Neuronal stem cell (in vitro differentiated cells): ENCODE measurements around the gene PTGER3.

ENCODE experiments used
- DNase-seq: peaks from one replicate; pipeline ENCODE4 v3.0.0-alpha.2; 2013; ENCODE audit warnings: low spot score
- H2AFZ ChIP-seq: one replicate; pipeline ENCODE4 v1.6.1; 2013; ENCODE audit warnings: mild to moderate bottlenecking, low read length, inconsistent platforms
- H2AK5ac ChIP-seq: 2 replicates; pipeline ENCODE4 v1.6.1; 2013; ENCODE audit warnings: low read depth, mild to moderate bottlenecking, inconsistent platforms, low read length, moderate library complexity, mixed read lengths
- H2BK120ac ChIP-seq: 2 replicates; pipeline ENCODE4 v1.6.1; 2013; ENCODE audit warnings: low read depth, mild to moderate bottlenecking, inconsistent platforms, low read length, moderate library complexity, mixed read lengths
- H2BK12ac ChIP-seq: one replicate; pipeline ENCODE4 v1.6.1; 2013; ENCODE audit warnings: low read length, inconsistent platforms
- H2BK15ac ChIP-seq: 2 replicates; pipeline ENCODE4 v1.6.1; 2013; ENCODE audit warnings: mild to moderate bottlenecking, low read length, inconsistent platforms, mixed read lengths
- H2BK5ac ChIP-seq: one replicate; pipeline ENCODE4 v1.6.1; 2013; ENCODE audit warnings: inconsistent platforms, mild to moderate bottlenecking, low read length, moderate library complexity
- H3K14ac ChIP-seq: one replicate; pipeline ENCODE4 v1.6.1; 2013; ENCODE audit warnings: low read length, inconsistent platforms
- H3K18ac ChIP-seq: 2 replicates; pipeline ENCODE4 v1.6.1; 2013; ENCODE audit warnings: low read length, inconsistent platforms
- H3K23ac ChIP-seq: 2 replicates; pipeline ENCODE4 v1.6.1; 2013; ENCODE audit warnings: low read depth, mild to moderate bottlenecking, mixed read lengths, low read length, inconsistent platforms; ENCODE audit not compliant: poor library complexity
- H3K27ac ChIP-seq: replicated peaks from 3 replicates; pipeline ENCODE4 v1.5.1; 2013; ENCODE audit warnings: low read length, inconsistent platforms
- H3K27me3 ChIP-seq, 3 experiments: 2 replicates each; pipeline ENCODE4 v1.6.1; 2013; ENCODE audit warnings: low read length in 3 of 3, mild to moderate bottlenecking in 2 of 3, inconsistent platforms in 1 of 3, low read depth in 1 of 3, mixed read lengths in 1 of 3, moderate library complexity in 1 of 3; ENCODE audit not compliant: control insufficient read depth in 3 of 3, insufficient read depth in 3 of 3
- H3K36me3 ChIP-seq, 2 donors: replicated peaks in 1 of 2; 2 replicates each; pipeline ENCODE4 v1.6.1; 2013; ENCODE audit warnings: low read length in 2 of 2; ENCODE audit not compliant: control insufficient read depth in 2 of 2, insufficient read depth in 2 of 2
- H3K4ac ChIP-seq: 2 replicates; pipeline ENCODE4 v1.6.1; 2013; ENCODE audit warnings: inconsistent platforms, mild to moderate bottlenecking, low read length, moderate library complexity
- H3K4me1 ChIP-seq, 2 donors: 1 replicate in 1 of 2; 2 replicates in 1 of 2; pipeline ENCODE4 v1.6.1; 2013; ENCODE audit warnings: low read length in 2 of 2, low read depth in 1 of 2; ENCODE audit not compliant: control insufficient read depth in 2 of 2, insufficient read depth in 1 of 2
- H3K4me2 ChIP-seq: one replicate; pipeline ENCODE4 v1.6.1; 2013; ENCODE audit warnings: mild to moderate bottlenecking, low read length, inconsistent platforms; ENCODE audit not compliant: insufficient read depth, poor library complexity, severe bottlenecking
- H3K4me3 ChIP-seq, 2 donors: 2 replicates each; pipeline ENCODE4 v1.5.1; 2013; ENCODE audit warnings: low read length in 2 of 2, mild to moderate bottlenecking in 2 of 2, inconsistent platforms in 1 of 2, moderate library complexity in 1 of 2
- H3K79me1 ChIP-seq: one replicate; pipeline ENCODE4 v1.6.1; 2013; ENCODE audit warnings: low read depth, mild to moderate bottlenecking, inconsistent platforms, low read length, moderate library complexity
- H3K9ac ChIP-seq: one replicate; pipeline ENCODE4 v1.6.1; 2013; ENCODE audit warnings: mild to moderate bottlenecking, low read depth, low read length, inconsistent platforms; ENCODE audit not compliant: poor library complexity
- H3K9me3 ChIP-seq, 2 donors: replicated peaks in 1 of 2; 2 replicates each; pipeline versions ENCODE3 to v1.6.1; 2013; ENCODE audit warnings: low read length in 2 of 2, mild to moderate bottlenecking in 2 of 2, inconsistent platforms in 1 of 2, low read depth in 1 of 2, mixed read lengths in 1 of 2, moderate library complexity in 1 of 2; ENCODE audit not compliant: control insufficient read depth in 2 of 2, insufficient read depth in 1 of 2
- H4K8ac ChIP-seq: one replicate; pipeline ENCODE4 v1.6.1; 2013; ENCODE audit warnings: low read depth, mild to moderate bottlenecking, inconsistent platforms, low read length, moderate library complexity
- H4K91ac ChIP-seq: one replicate; pipeline ENCODE4 v1.6.1; 2013; ENCODE audit warnings: low read length, low read depth, mild to moderate bottlenecking, inconsistent platforms; ENCODE audit not compliant: poor library complexity
- WGBS, 2 donors: extraction: QIAGEN DNeasy Blood & Tissue Kit; methylation state at CpG; one replicate each; pipeline ENCODE4 v1.1.7; 2013; ENCODE audit warnings: missing lambda C conversion rate in 2 of 2, mixed read lengths in 1 of 2; ENCODE audit not compliant: insufficient read length in 2 of 2, insufficient replicate concordance in 1 of 2; ENCODE audit errors: extremely low coverage in 2 of 2; 5-methylcytosine and 5-hydroxymethylcytosine counted together

The PTGER3 gene

DNA sequence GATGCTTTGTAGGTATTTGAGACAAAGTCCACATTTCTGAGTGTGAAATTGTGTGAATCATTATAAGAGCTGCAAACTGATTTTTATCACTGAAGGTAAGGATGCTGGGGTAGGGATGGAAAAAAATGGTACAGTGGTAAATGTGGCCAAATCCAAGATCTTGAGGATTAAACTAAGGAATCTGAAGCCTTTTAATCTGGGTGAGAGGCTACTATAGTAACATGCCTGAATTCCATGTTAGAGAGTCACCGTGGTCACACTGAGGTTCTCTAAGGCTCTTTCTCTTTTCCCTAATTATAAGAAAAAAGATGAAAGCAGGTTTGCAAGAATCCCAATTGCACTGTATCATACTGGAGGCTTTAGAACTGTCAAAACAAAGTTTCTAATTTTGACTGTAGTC, 17.6 kb downstream of the PTGER3 start:
- Histone ChIP-seq H2BK15ac (no peak overlapping the region), H3K79me1 (no peaks in the 10 kb centered on the region), H3K4me2 (no peak overlapping the region), H3K9ac (no peak overlapping the region), H2AK5ac (no peak overlapping the region), H2AFZ (no peak overlapping the region), H3K14ac (no peak overlapping the region), H3K9me3 (no peaks in the 10 kb centered on the region), H3K18ac (no peak overlapping the region), H3K36me3 (no peaks in the 10 kb centered on the region), H4K91ac (no peak overlapping the region), H3K4ac (no peak overlapping the region), H3K4me1 (no peaks in the 10 kb centered on the region), H3K4me3 (no peak overlapping the region), H2BK120ac (no peak overlapping the region), H2BK5ac (no peak overlapping the region), H4K8ac (no peak overlapping the region), H3K23ac (no peak overlapping the region), H3K27ac (no peak overlapping the region), H3K27me3 (no peaks in the 10 kb centered on the region), H2BK12ac (no peak overlapping the region)
- no peak for DNase-seq
- no CpG with 5 or more reads among the region's 1 CpG for WGBS, 2 donors

- Histone ChIP-seq H3K36me3 (no peaks in the 10 kb centered on the region), H3K4me1 (no peaks in the 10 kb centered on the region), H3K9me3 (no peaks in the 10 kb centered on the region), H4K8ac (no peak overlapping the region), H3K4ac (no peak overlapping the region), H3K14ac (no peak overlapping the region), H3K27ac (no peak overlapping the region), H3K4me2 (no peak overlapping the region), H2AFZ (no peak overlapping the region), H3K79me1 (no peaks in the 10 kb centered on the region), H3K27me3 (no peaks in the 10 kb centered on the region), H2AK5ac (no peak overlapping the region), H3K18ac (no peak overlapping the region), H3K9ac (no peak overlapping the region), H2BK15ac (no peak overlapping the region), H2BK5ac (no peak overlapping the region), H2BK12ac (no peak overlapping the region), H3K23ac (no peak overlapping the region), H2BK120ac (no peak overlapping the region), H3K4me3 (no peak overlapping the region), H4K91ac (no peak overlapping the region)
- no peak for DNase-seq
- no CpG with 5 or more reads among the region's 1 CpG for WGBS, 2 donors
Observed at GRCh38 chr1:71028981-71029380, 18.6 kb downstream of the PTGER3 start.

- Histone ChIP-seq H2BK15ac (no peak overlapping the region), H2BK120ac (no peak overlapping the region), H3K4me3 (no peak overlapping the region), H2AFZ (no peak overlapping the region), H3K27me3 (no peaks in the 10 kb centered on the region), H2BK12ac (no peak overlapping the region), H3K4me1 (no peaks in the 10 kb centered on the region), H4K91ac (no peak overlapping the region), H3K9ac (no peak overlapping the region), H3K4ac (no peak overlapping the region), H3K4me2 (no peak overlapping the region), H3K36me3 (no peaks in the 10 kb centered on the region), H2AK5ac (no peak overlapping the region), H3K9me3 (no peaks in the 10 kb centered on the region), H3K23ac (no peak overlapping the region), H3K27ac (no peak overlapping the region), H3K18ac (no peak overlapping the region), H2BK5ac (no peak overlapping the region), H3K14ac (no peak overlapping the region), H3K79me1 (no peaks in the 10 kb centered on the region), H4K8ac (no peak overlapping the region)
- no CpG with 5 or more reads among the region's 7 CpGs for WGBS, 2 donors
- DNase-seq = no peak
Observed at GRCh38 chr1:71027991-71028390, 19.6 kb downstream of the PTGER3 start.

DNA sequence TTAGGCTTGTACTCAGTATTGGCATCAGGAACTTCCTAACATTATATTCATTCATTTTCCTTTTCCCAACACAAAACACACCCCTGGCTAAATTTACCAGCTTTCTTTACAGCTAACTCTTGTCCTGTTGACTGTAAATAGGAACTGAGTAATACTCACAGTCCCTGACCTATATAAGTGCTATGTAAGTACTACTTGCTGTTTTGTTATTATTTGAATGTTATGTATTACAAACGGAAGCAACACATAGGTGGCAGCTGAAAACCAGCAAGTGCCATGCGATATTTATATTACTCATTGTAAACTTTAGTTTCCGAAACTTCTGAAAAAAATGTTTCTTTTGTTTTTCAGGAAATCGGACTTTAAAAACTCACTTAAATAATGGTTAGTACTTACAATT, 21.5 kb downstream of the PTGER3 start:
- no peak overlapping the region for H2BK15ac ChIP-seq
- H2BK120ac ChIP-seq = no peak overlapping the region
- H4K8ac ChIP-seq = no peak overlapping the region
- no peak overlapping the region for H2AK5ac ChIP-seq
- H3K9ac ChIP-seq = no peak overlapping the region
- H3K4me1 ChIP-seq = no peaks in the 10 kb centered on the region
- H3K27me3 ChIP-seq = no peaks in the 10 kb centered on the region
- no peak overlapping the region for H4K91ac ChIP-seq
- WGBS, 2 donors = no CpG with 5 or more reads among the region's 4 CpGs
- H3K27ac ChIP-seq = no peak overlapping the region
- H3K18ac ChIP-seq = no peak overlapping the region
- H3K4ac ChIP-seq = no peak overlapping the region
- no peak overlapping the region for H2BK5ac ChIP-seq
- H3K23ac ChIP-seq = no peak overlapping the region
- no peaks in the 10 kb centered on the region for H3K9me3 ChIP-seq
- H3K4me3 ChIP-seq = no peak overlapping the region
- H3K36me3 ChIP-seq = no peaks in the 10 kb centered on the region
- no peak overlapping the region for H3K4me2 ChIP-seq
- DNase-seq = no peak
- H3K14ac ChIP-seq = no peak overlapping the region
- no peak overlapping the region for H2AFZ ChIP-seq
- H2BK12ac ChIP-seq = no peak overlapping the region
- H3K79me1 ChIP-seq = no peaks in the 10 kb centered on the region
